HG03045 (cell line): Measurements from ENCODE around the gene DEDD.

ENCODE experiments used
- ATAC-seq: cut with Tn5 transposase; IDR thresholded peaks from one replicate; pipeline ENCODE4 v1.9.1; 2021; ENCODE audit warnings: mild to moderate bottlenecking, moderate library complexity; ENCODE audit not compliant: unreplicated experiment

DEDD gene

GRCh38 chr1:161079436-161080110, 52.9 kb downstream of the DEDD start:
- no peak for ATAC-seq

- ATAC-seq = no peak
Measured at GRCh38 chr1:161077426-161077825, 55.0 kb downstream of the DEDD start.

GRCh38 chr1:161076410-161076809, 56.1 kb downstream of the DEDD start:
- no peak for ATAC-seq

GRCh38 chr1:161074676-161075368, 57.6 kb downstream of the DEDD start:
- no peak for ATAC-seq

- no peak for ATAC-seq
Measured at GRCh38 chr1:161073474-161074121, 58.9 kb downstream of the DEDD start.

GRCh38 chr1:161072751-161073449, 59.6 kb downstream of the DEDD start:
- ATAC-seq = no peak

- no peak for ATAC-seq
Measured at GRCh38 chr1:161071886-161072371, 60.5 kb downstream of the DEDD start.
